ENCODE measurements around the gene CNOT6.
"Not testable (repeated sequence)": the region's sequence is repeated elsewhere in the genome, so short reads cannot be mapped to it uniquely, and the experiment has no call there.

CNOT6 gene

DNA sequence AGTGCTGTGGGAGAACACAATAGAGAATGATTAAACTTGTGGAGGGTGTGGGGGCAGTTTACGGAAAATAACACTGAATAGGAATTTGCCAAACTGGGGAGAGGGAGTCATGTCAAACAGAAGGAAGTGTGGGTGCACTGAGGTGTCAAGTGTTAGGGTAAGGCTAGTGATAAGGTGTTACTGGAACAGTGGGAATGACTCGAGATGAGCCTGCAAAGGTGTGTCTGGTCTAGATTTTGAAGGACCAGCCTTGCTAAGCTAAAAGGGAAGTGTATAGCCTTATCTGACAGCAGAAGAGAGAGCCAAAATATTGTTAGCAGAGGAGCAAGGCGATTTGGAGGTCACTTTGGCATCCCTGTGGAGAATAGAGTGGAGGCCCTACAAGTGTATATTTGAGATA lies 4.2 kb downstream of the CNOT6 start:
- no peak overlapping the region for H3K27ac ChIP-seq (ENCODE audit: low read depth, low read length)
- no peak overlapping the region for H3K4me3 ChIP-seq (ENCODE audit: insufficient read depth, low read length, poor library complexity, severe bottlenecking)
- no peak for TF ChIP-seq EZH2phosphoT487 (conservative IDR thresholded peaks at IDR 0.05; ENCODE audit: low read length)
- TF ChIP-seq CTCF (IDR thresholded peaks at IDR 0.05; ENCODE audit: insufficient read depth, low read length, poor library complexity, severe bottlenecking): no peak
- H3K36me3 ChIP-seq (ENCODE audit: low read length): no peaks in the 10 kb centered on the region
- no peak overlapping the region for H2AFZ ChIP-seq (ENCODE audit: low read depth, low read length, severe bottlenecking)
- no peak overlapping the region for H3K4me2 ChIP-seq (ENCODE audit: low read depth, low read length, poor library complexity, severe bottlenecking)
- no peaks in the 10 kb centered on the region; the same call in 1 of the 2 replicates for H4K20me1 ChIP-seq (ENCODE audit: low read depth, low read length)
- H3K27me3 ChIP-seq (ENCODE audit: low read length): no peaks in the 10 kb centered on the region
- H3K9ac ChIP-seq (ENCODE audit: low read length): no peak overlapping the region
- no peaks in the 10 kb centered on the region for H3K9me3 ChIP-seq (ENCODE audit: insufficient read depth, low read length)
- no peaks in the 10 kb centered on the region for H3K9me2 ChIP-seq (replicated peaks; ENCODE audit: insufficient read depth, low read length)
- H3F3A ChIP-seq (ENCODE audit: insufficient read depth): 0 out of 2 replicates have a peak, but pooled peaks cover 8% of the 10 kb centered on the region
- H3K79me2 ChIP-seq (ENCODE audit: insufficient read depth, low read length): peaks cover 87% of the 10 kb centered on the region

DNA sequence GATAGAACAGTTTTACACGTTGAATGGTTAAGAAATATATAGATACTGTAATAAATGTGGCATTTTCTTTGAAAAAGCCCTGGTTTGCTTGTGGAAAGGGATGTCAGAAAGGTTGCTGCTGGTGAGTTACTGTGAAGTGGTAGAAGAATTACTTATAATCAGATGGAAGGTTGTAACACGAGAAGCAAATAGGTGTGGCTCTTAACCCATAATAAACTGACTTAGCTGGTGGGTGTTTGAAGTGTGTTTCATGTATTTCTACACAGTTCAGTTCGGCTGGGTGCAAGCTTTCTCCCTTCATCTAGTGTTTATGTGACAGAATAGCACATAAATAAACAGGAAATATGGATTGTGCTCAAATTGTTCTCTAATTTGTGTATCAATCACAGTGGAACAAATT lies 5.5 kb downstream of the CNOT6 start:
- Histone ChIP-seq H4K20me1 (ENCODE audit: low read depth, low read length) (no peaks in the 10 kb centered on the region; the same call in 1 of the 2 replicates), H3K27me3 (ENCODE audit: low read length) (no peaks in the 10 kb centered on the region), H3K9ac (ENCODE audit: low read length) (no peak overlapping the region), H3K4me2 (ENCODE audit: low read depth, low read length, poor library complexity, severe bottlenecking) (no peak overlapping the region), H3K79me2 (ENCODE audit: insufficient read depth, low read length) (peaks cover 96% of the 10 kb centered on the region), H3K9me3 (ENCODE audit: insufficient read depth, low read length) (no peaks in the 10 kb centered on the region), H3K9me2 (replicated peaks; ENCODE audit: insufficient read depth, low read length) (no peaks in the 10 kb centered on the region), H3K36me3 (ENCODE audit: low read length) (no peaks in the 10 kb centered on the region), H3K4me3 (ENCODE audit: insufficient read depth, low read length, poor library complexity, severe bottlenecking) (no peak overlapping the region), H2AFZ (ENCODE audit: low read depth, low read length, severe bottlenecking) (no peak overlapping the region), H3K27ac (ENCODE audit: low read depth, low read length) (no peak overlapping the region), H3F3A (ENCODE audit: insufficient read depth) (0 out of 2 replicates have a peak, but pooled peaks cover 8% of the 10 kb centered on the region)
- TF ChIP-seq EZH2phosphoT487 (conservative IDR thresholded peaks at IDR 0.05; ENCODE audit: low read length) (no peak), CTCF (IDR thresholded peaks at IDR 0.05; ENCODE audit: insufficient read depth, low read length, poor library complexity, severe bottlenecking) (no peak)

- not testable (repeated sequence) for H3K9me3 ChIP-seq (ENCODE audit: insufficient read depth, low read length); H4K20me1 ChIP-seq (ENCODE audit: low read depth, low read length); H3K4me2 ChIP-seq (ENCODE audit: low read depth, low read length, poor library complexity, severe bottlenecking); H3K36me3 ChIP-seq (ENCODE audit: low read length); H3K4me3 ChIP-seq (ENCODE audit: insufficient read depth, low read length, poor library complexity, severe bottlenecking); H3K27ac ChIP-seq (ENCODE audit: low read depth, low read length); H3K9ac ChIP-seq (ENCODE audit: low read length); H3K9me2 ChIP-seq (replicated peaks; ENCODE audit: insufficient read depth, low read length); H3F3A ChIP-seq (ENCODE audit: insufficient read depth); H2AFZ ChIP-seq (ENCODE audit: low read depth, low read length, severe bottlenecking); H3K27me3 ChIP-seq (ENCODE audit: low read length)
- H3K79me2 ChIP-seq (ENCODE audit: insufficient read depth, low read length): peaks cover 95% of the 10 kb centered on the region
Measured at GRCh38 chr5:180500300-180500699, 6.1 kb downstream of the CNOT6 start.

GRCh38 chr5:180507661-180508060 lies 13.5 kb downstream of the CNOT6 start:
- no peaks in the 10 kb centered on the region for H3K9me2 ChIP-seq (replicated peaks; ENCODE audit: insufficient read depth, low read length)
- H3K9me3 ChIP-seq (ENCODE audit: insufficient read depth, low read length): no peaks in the 10 kb centered on the region
- H3K27ac ChIP-seq (ENCODE audit: low read depth, low read length): no peak overlapping the region
- no peak overlapping the region for H3K4me2 ChIP-seq (ENCODE audit: low read depth, low read length, poor library complexity, severe bottlenecking)
- H2AFZ ChIP-seq (ENCODE audit: low read depth, low read length, severe bottlenecking): no peak overlapping the region
- no peaks in the 10 kb centered on the region for H3K36me3 ChIP-seq (ENCODE audit: low read length)
- H3K9ac ChIP-seq (ENCODE audit: low read length): no peak overlapping the region
- no peak for TF ChIP-seq CTCF (IDR thresholded peaks at IDR 0.05; ENCODE audit: insufficient read depth, low read length, poor library complexity, severe bottlenecking)
- TF ChIP-seq EZH2phosphoT487 (conservative IDR thresholded peaks at IDR 0.05; ENCODE audit: low read length): no peak
- H3K79me2 ChIP-seq (ENCODE audit: insufficient read depth, low read length): peaks cover 75% of the 10 kb centered on the region
- no peak overlapping the region for H3K4me3 ChIP-seq (ENCODE audit: insufficient read depth, low read length, poor library complexity, severe bottlenecking)
- no peaks in the 10 kb centered on the region for H3K27me3 ChIP-seq (ENCODE audit: low read length)
- H3F3A ChIP-seq (ENCODE audit: insufficient read depth): no peaks in the 10 kb centered on the region
- H4K20me1 ChIP-seq (ENCODE audit: low read depth, low read length): peaks cover 19% of the 10 kb centered on the region
